GM21367 (cell line): Measurements from ENCODE around the gene ERAP2.
"Not testable (repeated sequence)": the region's sequence is repeated elsewhere in the genome, so short reads cannot be mapped to it uniquely, and the experiment has no call there.

Source experiments
- ATAC-seq: cut with Tn5 transposase; IDR thresholded peaks from one replicate; pipeline ENCODE4 v1.9.1; 2021; ENCODE audit not compliant: unreplicated experiment

Gene ERAP2

GRCh38 chr5:96876292-96876850, at the start of gene ERAP2:
TSS of gene ERAP2 (plus strand) at chr5:96876500. CDS start at chr5:96879686, 3,186 bp downstream.
- ATAC-seq = peak; percentile 46

- ATAC-seq = no peak
These were observed 47.0 kb upstream of the ERAP2 start for GRCh38 chr5:96829297-96829696.

GRCh38 chr5:96834016-96834415, 42.3 kb upstream of the ERAP2 start:
- ATAC-seq = no peak

GRCh38 chr5:96835791-96836191, 40.5 kb upstream of the ERAP2 start:
- no peak for ATAC-seq

- no peak for ATAC-seq
These were observed 39.5 kb upstream of the ERAP2 start for GRCh38 chr5:96836817-96837216.

- ATAC-seq = no peak
These were observed 39.0 kb upstream of the ERAP2 start for GRCh38 chr5:96837303-96837702.

GRCh38 chr5:96838201-96839070, 37.9 kb upstream of the ERAP2 start:
- no peak for ATAC-seq

- ATAC-seq = no peak
These were observed 37.2 kb upstream of the ERAP2 start for GRCh38 chr5:96839071-96839592.

GRCh38 chr5:96841931-96842330, 34.4 kb upstream of the ERAP2 start:
- not testable (repeated sequence) for ATAC-seq

GRCh38 chr5:96843140-96843539, 33.2 kb upstream of the ERAP2 start:
- no peak for ATAC-seq

GRCh38 chr5:96844481-96844990, 31.8 kb upstream of the ERAP2 start:
- ATAC-seq = no peak

- ATAC-seq = no peak
These were observed 24.8 kb upstream of the ERAP2 start for GRCh38 chr5:96851312-96852062.

- no peak for ATAC-seq
These were observed 23.5 kb upstream of the ERAP2 start for GRCh38 chr5:96852759-96853158.

- ATAC-seq = no peak
These were observed 22.2 kb upstream of the ERAP2 start for GRCh38 chr5:96854067-96854466.

- ATAC-seq = no peak
These were observed 21.0 kb upstream of the ERAP2 start for GRCh38 chr5:96855031-96855872.

GRCh38 chr5:96856371-96856770, 19.9 kb upstream of the ERAP2 start:
- no peak for ATAC-seq

GRCh38 chr5:96857454-96857853, 18.8 kb upstream of the ERAP2 start:
- ATAC-seq = no peak

GRCh38 chr5:96857924-96858323, 18.4 kb upstream of the ERAP2 start:
- no peak for ATAC-seq

- ATAC-seq = no peak
These were observed 16.9 kb upstream of the ERAP2 start for GRCh38 chr5:96859375-96859774.

- no peak for ATAC-seq
These were observed 15.2 kb upstream of the ERAP2 start for GRCh38 chr5:96861076-96861475.
